Dendritic cell treated with granulocyte-macrophage colony-stimulating factor and Interleukin-4, amounts not matched to agents 40 ng/mL and 50 ng/mL, for 4 days (primary cell): ENCODE results near the gene TBC1D5.

Experiments
- H3K27ac Mint-ChIP-seq: one replicate; pipeline ENCODE4 v1.8.0; 2022; ENCODE audit warnings: mild to moderate bottlenecking, mixed read lengths
- H3K27me3 Mint-ChIP-seq: one replicate; pipeline ENCODE4 v1.8.0; 2022; ENCODE audit warnings: mild to moderate bottlenecking, mixed read lengths
- H3K36me3 Mint-ChIP-seq: one replicate; pipeline ENCODE4 v1.8.0; 2022; ENCODE audit warnings: low read depth, mixed read lengths
- H3K4me1 Mint-ChIP-seq: one replicate; pipeline ENCODE4 v1.8.0; 2022; ENCODE audit warnings: low read depth, mixed read lengths
- H3K4me3 Mint-ChIP-seq: one replicate; pipeline ENCODE4 v1.8.0; 2022; ENCODE audit warnings: mild to moderate bottlenecking, moderate library complexity, mixed read lengths
- H3K9me3 Mint-ChIP-seq: one replicate; pipeline ENCODE4 v1.8.0; 2022; ENCODE audit warnings: mixed read lengths
- intact Hi-C: fragments of 100-400 bp; cut with micrococcal nuclease; formaldehyde crosslinking; loops from one replicate; pipeline ENCODE4 v1.15.0; 2022

Gene TBC1D5

DNA sequence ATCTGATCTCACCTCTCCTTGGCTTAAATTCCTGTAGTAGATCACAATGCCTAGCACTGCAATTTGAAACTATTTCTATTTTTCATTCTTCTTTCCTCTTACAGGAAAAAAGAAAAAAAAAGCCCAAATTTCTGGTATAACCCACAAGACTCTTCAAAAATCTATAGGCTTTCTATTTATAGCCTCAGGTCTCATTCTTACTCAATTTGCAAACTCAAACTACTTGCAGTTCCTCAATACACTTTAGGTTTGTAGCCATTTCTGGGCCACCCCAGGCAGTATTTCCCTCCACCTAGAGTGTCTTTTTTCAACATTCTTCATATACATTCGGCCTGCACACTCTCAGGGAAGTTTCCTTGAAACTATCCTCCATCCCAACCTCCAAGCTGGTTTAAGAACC lies 169.0 kb downstream of the TBC1D5 start:
- Mint-ChIP-seq H3K36me3 (no peaks in the 10 kb centered on the region), H3K4me1 (no peaks in the 10 kb centered on the region), H3K9me3 (no peaks in the 10 kb centered on the region), H3K27me3 (no peaks in the 10 kb centered on the region), H3K27ac (no peak overlapping the region), H3K4me3 (no peak overlapping the region)
- intact Hi-C loops = no loop called here

DNA sequence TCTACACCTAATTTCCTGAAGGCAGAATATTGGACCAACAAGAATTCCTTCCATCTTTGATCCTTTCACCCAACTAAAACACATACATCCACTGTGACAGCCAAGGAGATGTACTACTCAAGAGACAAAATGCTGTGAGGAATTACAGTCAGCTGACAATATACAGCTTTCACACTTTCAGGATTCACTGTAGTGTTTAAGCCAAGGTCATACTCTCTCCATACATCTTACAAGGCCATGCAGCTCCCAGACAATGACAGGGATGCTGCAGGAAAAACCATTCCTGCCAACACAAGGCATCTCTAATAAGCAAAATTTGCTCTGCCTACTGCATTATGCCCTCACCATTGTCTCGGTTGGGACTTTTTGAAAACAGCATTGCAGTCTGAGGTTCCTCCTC lies 170.7 kb downstream of the TBC1D5 start:
- Mint-ChIP-seq H3K27ac (no peak overlapping the region), H3K36me3 (no peaks in the 10 kb centered on the region), H3K4me3 (no peak overlapping the region), H3K27me3 (no peaks in the 10 kb centered on the region), H3K4me1 (no peaks in the 10 kb centered on the region), H3K9me3 (no peaks in the 10 kb centered on the region)
- intact Hi-C loops = no loop called here

DNA sequence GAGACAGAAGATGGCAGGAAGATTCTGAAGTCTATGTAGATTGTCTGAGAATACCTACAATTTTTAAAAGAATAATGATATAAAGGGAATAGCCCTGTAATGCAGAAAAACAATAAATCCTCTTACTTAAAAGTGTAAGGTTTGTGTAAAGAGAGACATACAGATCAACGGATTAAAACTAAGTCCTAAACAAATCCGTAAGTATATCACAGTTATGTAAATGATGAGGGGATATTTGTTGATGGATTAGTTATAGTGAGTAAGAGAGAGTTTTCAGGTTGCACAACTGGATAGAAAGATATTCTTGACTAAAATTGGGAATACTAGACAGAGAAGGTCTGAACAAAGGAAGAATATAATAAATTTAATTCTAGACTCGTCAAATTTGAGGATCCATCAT lies 179.6 kb downstream of the TBC1D5 start:
- no peaks in the 10 kb centered on the region for H3K9me3 Mint-ChIP-seq
- peaks cover 6% of the 10 kb centered on the region for H3K36me3 Mint-ChIP-seq
- H3K27me3 Mint-ChIP-seq = no peaks in the 10 kb centered on the region
- H3K27ac Mint-ChIP-seq = no peak overlapping the region
- no peak overlapping the region for H3K4me3 Mint-ChIP-seq
- no peaks in the 10 kb centered on the region for H3K4me1 Mint-ChIP-seq
- intact Hi-C loops = no loop called here

DNA sequence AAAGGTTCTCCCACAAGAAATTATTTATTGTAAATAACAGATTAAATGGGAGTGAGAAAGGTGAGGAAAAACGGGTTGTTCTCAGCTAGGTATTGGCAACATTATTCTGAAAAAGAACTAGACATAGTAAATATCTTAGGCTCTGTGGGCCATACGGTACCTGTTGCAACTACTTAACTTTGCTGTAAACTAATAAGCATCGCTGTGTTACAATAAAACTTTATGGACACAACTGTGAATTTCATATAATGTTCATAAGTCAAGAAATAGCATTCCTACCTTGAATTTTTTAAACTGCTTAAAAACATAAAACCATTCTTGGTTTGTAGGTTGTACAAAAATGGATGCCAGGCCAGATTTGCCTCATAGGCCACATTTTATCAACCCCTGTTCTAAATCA lies 183.9 kb downstream of the TBC1D5 start:
- no peak overlapping the region for H3K4me3 Mint-ChIP-seq
- H3K27ac Mint-ChIP-seq = no peak overlapping the region
- intact Hi-C loops = no loop called here
- no peaks in the 10 kb centered on the region for H3K9me3 Mint-ChIP-seq
- no peaks in the 10 kb centered on the region for H3K4me1 Mint-ChIP-seq
- H3K36me3 Mint-ChIP-seq = peaks cover 21% of the 10 kb centered on the region
- no peaks in the 10 kb centered on the region for H3K27me3 Mint-ChIP-seq

DNA sequence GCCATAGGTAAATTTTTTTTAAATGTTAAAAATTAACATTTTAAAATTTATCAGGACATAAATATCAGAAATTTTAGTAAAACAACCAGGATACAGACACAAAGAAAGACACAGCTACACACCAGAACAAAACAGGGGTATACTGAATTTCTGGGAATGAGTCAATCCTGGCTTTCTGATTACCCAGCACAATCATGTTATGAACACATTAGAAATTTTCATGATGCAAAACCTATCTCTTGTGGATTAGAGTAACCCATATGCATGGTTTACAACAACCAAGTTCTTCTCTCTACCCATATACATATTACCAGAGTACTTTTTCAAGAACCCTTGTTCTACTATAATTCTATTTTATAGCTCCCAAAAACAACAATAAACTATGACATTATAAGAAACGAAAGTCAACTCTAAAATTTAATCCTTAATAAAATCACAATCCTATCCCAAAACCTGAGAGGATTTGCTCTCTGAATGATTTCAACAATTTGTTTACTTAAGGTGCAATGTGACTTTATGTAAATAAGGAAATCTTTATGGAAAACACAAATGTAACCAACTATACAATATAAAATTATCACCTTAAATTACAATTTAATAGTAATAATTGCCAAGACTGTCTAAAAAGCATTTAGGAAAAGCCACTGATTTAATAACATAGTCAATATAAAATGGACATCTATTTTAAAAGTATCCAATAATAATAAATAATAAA lies 184.5 kb downstream of the TBC1D5 start:
- peaks cover 21% of the 10 kb centered on the region for H3K36me3 Mint-ChIP-seq
- H3K4me3 Mint-ChIP-seq = no peak overlapping the region
- intact Hi-C loops = no loop called here
- H3K27me3 Mint-ChIP-seq = no peaks in the 10 kb centered on the region
- no peak overlapping the region for H3K27ac Mint-ChIP-seq
- H3K4me1 Mint-ChIP-seq = no peaks in the 10 kb centered on the region
- H3K9me3 Mint-ChIP-seq = no peaks in the 10 kb centered on the region

DNA sequence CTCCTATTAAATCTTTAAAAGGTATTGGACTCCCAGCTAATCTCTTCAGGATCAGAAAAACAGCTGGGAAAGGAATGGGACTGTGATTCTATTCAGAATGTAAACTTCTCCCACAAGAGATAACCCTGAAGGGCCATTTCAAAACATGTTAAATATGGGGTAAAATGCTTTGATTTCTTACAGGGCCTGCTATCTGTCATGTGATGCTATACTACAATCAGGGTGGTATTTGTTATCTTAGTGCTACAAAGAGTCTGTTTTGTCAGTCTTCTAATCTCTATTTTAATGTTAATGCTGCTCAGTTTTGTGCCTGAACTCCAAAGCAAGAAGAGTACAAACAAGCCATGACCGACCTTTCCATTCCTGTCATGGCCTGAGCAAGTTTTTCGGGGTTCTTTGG lies 186.9 kb downstream of the TBC1D5 start:
- Mint-ChIP-seq H3K4me1 (no peaks in the 10 kb centered on the region), H3K4me3 (no peak overlapping the region), H3K36me3 (peaks cover 21% of the 10 kb centered on the region), H3K9me3 (no peaks in the 10 kb centered on the region), H3K27me3 (no peaks in the 10 kb centered on the region), H3K27ac (no peak overlapping the region)
- intact Hi-C loops = no loop called here

DNA sequence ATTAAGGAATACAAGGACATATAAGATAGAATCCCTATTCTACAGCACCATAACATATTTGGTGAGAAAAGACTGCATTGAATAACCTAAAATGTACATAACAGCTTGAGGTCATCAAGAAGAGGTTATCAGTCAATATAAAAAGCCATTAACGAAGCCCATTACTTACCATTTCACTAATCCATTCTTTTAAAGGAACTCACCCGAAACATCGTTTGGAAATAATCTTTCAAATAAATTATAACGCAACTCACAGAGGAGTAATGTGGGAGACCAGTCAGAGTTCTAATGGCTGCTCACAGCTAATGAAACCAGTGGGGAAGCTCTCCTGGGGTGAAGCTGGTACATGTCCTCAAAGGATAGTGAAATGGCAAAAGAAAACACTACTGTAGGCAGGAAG lies 188.4 kb downstream of the TBC1D5 start:
- H3K4me3 Mint-ChIP-seq = no peak overlapping the region
- no peaks in the 10 kb centered on the region for H3K27me3 Mint-ChIP-seq
- peaks cover 15% of the 10 kb centered on the region for H3K36me3 Mint-ChIP-seq
- H3K4me1 Mint-ChIP-seq = no peaks in the 10 kb centered on the region
- intact Hi-C loops = no loop called here
- H3K27ac Mint-ChIP-seq = no peak overlapping the region
- no peaks in the 10 kb centered on the region for H3K9me3 Mint-ChIP-seq

DNA sequence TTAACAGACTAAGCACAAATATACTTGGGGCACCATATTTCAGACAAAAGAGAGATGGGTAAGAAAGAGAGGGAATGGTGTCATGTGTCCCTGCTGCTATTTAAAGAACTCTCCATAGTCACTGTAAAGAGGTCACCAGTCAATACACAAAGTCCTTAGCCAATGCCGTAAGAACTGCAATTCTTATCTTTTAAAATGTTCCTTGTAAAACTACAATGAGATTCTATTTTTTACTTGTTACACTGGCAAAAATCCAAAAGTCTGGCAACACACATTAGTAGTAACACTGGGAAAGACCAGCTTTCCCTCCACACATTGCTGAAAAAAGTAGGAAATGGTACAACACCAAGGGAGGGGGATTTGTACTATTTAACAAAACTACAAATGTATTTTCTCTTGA lies 189.4 kb downstream of the TBC1D5 start:
- peaks cover 15% of the 10 kb centered on the region for H3K36me3 Mint-ChIP-seq
- H3K27me3 Mint-ChIP-seq = no peaks in the 10 kb centered on the region
- H3K9me3 Mint-ChIP-seq = no peaks in the 10 kb centered on the region
- intact Hi-C loops = no loop called here
- H3K4me3 Mint-ChIP-seq = no peak overlapping the region
- no peak overlapping the region for H3K27ac Mint-ChIP-seq
- H3K4me1 Mint-ChIP-seq = no peaks in the 10 kb centered on the region

DNA sequence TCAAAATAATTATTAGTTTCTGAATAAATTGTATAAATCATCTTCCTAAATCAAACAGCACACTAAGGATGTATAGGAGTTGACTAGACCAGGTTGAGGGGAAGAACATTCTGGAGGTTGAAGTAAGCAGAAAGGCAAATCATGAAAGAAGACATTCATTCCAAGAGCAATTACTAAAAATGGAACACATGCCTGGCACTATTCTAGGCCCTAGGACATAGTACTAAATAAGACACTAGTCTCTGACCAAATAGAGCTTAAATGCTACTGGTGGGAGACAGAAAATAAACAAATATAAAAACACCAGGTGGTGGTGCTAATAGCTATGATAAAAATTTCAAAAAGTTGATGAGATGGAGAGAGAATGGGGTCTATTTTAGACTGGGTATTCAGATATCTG lies 190.1 kb downstream of the TBC1D5 start:
- no peak overlapping the region for H3K4me3 Mint-ChIP-seq
- H3K36me3 Mint-ChIP-seq = peaks cover 15% of the 10 kb centered on the region
- no peaks in the 10 kb centered on the region for H3K27me3 Mint-ChIP-seq
- no peak overlapping the region for H3K27ac Mint-ChIP-seq
- H3K4me1 Mint-ChIP-seq = no peaks in the 10 kb centered on the region
- intact Hi-C loops = no loop called here
- H3K9me3 Mint-ChIP-seq = no peaks in the 10 kb centered on the region

DNA sequence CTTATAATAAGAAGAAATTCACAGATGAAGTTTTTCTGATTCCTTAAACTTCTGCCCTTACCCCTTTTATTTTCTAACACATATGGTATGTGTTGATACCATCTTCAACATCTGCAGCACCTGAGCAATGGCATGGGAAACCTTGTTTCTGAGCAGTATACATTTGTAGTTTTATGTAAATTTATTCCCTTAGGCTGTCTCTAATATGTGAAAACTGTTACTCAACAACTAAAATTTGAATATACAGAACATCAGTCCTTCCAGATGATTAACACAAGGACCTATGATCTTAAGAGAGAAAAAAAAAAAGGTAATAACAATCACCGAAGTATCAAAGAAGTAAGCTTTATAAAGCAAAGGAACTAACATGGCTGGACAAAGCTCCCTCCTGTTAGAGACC lies 190.5 kb downstream of the TBC1D5 start:
- H3K4me3 Mint-ChIP-seq = no peak overlapping the region
- no peaks in the 10 kb centered on the region for H3K27me3 Mint-ChIP-seq
- intact Hi-C loops = no loop called here

DNA sequence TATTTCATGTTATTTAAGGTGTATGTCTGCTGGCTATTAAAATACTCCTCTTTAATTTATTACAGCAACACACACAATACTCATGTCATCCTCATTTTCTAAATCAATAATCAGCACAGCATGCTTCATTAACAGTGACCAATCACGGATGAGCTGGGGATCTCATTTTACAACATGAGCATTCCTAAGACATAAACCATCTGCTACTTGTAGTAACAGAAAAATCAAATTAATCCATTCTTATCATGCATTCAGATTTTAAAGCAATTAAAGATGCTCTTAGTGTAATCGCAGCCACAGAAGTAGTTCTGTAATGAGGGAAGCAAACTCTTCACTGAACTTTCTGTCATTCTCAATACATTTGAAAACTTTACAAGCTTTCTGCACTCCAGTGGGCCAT lies 191.1 kb downstream of the TBC1D5 start:
- H3K9me3 Mint-ChIP-seq = no peaks in the 10 kb centered on the region
- no peak overlapping the region for H3K27ac Mint-ChIP-seq
- H3K4me3 Mint-ChIP-seq = no peak overlapping the region
- H3K4me1 Mint-ChIP-seq = no peaks in the 10 kb centered on the region
- peaks cover 19% of the 10 kb centered on the region for H3K36me3 Mint-ChIP-seq
- intact Hi-C loops = no loop called here
- no peaks in the 10 kb centered on the region for H3K27me3 Mint-ChIP-seq

More for the DNA sequence above, 190.5 kb downstream of the TBC1D5 start:
- no peaks in the 10 kb centered on the region for H3K4me1 Mint-ChIP-seq
- peaks cover 16% of the 10 kb centered on the region for H3K36me3 Mint-ChIP-seq
- H3K9me3 Mint-ChIP-seq = no peaks in the 10 kb centered on the region
- H3K27ac Mint-ChIP-seq = no peak overlapping the region

DNA sequence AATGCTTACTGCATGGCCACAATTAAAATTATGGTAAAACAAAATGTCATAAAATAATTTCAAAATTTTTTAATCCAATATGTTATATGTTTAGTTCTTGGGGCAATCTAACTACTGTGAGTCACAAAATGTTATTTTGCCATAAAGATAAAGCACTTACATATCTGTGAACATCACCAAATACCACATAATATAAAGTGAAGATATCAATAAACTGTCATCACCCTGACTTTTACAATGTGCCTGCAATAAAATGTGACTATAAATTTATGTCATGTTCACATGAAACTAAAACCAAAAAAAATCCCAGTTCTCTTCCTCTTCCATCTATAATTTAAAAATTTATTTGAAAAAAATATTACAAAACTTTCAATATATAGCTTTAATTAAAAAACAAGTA lies 191.8 kb downstream of the TBC1D5 start:
- Mint-ChIP-seq H3K36me3 (peaks cover 13% of the 10 kb centered on the region), H3K9me3 (no peaks in the 10 kb centered on the region), H3K4me3 (no peak overlapping the region), H3K4me1 (no peaks in the 10 kb centered on the region), H3K27me3 (no peaks in the 10 kb centered on the region), H3K27ac (no peak overlapping the region)
- intact Hi-C loops = no loop called here

DNA sequence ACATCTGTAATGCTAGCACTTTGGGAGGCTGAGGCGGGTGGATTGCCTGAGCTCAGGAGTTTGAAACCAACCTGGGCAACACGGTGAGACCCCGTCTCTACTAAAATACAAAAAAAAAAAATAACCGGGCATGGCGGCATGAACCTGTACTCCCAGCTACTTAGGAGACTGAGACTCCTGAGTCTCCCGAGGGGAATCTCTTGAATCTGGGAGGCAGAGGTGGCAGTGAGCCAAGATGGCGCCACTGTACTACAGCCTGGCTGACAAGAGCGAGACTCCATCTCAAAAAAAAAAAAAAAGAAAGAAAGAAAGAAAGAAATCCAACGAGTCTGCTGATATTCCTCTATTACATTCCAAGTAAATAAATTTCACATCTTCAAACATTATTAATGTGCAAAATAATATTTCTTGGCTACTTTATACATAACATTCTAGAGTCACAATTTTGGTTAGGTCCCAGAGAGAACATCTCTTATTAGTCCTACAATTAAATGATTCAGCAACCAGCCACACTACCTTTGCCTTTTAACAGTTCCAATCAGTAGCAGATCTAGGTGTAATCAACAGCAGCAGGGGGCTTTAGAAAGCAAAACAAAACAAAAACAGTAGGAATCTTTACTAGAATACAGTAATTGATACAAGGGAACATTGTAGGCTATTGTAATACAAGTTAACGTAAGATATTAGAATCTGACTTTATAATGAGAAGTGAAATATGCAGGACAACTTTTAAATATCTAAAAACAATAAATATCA lies 195.8 kb downstream of the TBC1D5 start:
- H3K4me1 Mint-ChIP-seq = no peaks in the 10 kb centered on the region
- H3K36me3 Mint-ChIP-seq = peaks cover 23% of the 10 kb centered on the region
- H3K27me3 Mint-ChIP-seq = no peaks in the 10 kb centered on the region
- H3K9me3 Mint-ChIP-seq = no peaks in the 10 kb centered on the region
- no peak overlapping the region for H3K27ac Mint-ChIP-seq
- intact Hi-C loops = no loop called here
- no peak overlapping the region for H3K4me3 Mint-ChIP-seq

DNA sequence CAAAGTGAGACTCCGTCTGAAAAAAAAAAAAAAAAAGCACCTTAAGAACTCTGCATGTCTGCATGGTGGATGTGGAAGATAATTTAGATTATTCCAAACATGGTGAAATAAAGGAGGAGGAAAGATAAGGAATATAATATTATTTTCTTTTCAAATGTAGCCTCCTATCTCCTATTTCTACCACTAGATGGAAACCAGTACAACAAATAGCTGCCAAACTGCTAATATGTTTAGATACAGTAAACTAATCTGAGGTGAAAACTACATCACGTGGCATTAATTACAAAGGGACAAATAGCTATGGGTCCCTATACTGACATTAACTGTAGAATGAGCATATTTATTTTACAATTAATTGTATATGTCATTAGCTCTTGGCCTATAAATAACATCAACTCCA lies 197.8 kb downstream of the TBC1D5 start:
- no peak overlapping the region for H3K4me3 Mint-ChIP-seq
- H3K4me1 Mint-ChIP-seq = no peaks in the 10 kb centered on the region
- peaks cover 42% of the 10 kb centered on the region for H3K36me3 Mint-ChIP-seq
- intact Hi-C loops = no loop called here
- no peaks in the 10 kb centered on the region for H3K9me3 Mint-ChIP-seq
- no peak overlapping the region for H3K27ac Mint-ChIP-seq
- H3K27me3 Mint-ChIP-seq = no peaks in the 10 kb centered on the region

DNA sequence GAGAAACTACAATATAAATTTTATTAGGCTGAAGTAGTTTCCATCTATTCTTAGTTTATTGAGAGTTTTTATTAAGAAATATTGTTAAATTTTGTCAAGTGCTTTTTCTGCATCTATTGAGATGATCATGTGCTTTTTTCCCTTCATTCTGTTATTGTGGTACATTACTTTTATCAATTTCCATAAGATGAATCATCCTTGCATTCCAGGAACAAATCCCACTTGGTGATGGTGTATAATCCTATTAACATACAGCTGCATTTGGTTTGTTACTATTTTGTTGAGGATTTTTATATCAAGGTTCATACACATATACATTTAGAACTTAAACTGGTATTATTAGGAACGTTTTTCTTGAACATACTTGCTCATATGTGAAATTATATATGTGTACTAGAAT lies 199.8 kb downstream of the TBC1D5 start:
- intact Hi-C loops = no loop called here
- Mint-ChIP-seq H3K27ac (no peak overlapping the region), H3K9me3 (no peaks in the 10 kb centered on the region), H3K36me3 (peaks cover 42% of the 10 kb centered on the region), H3K27me3 (no peaks in the 10 kb centered on the region), H3K4me3 (no peak overlapping the region), H3K4me1 (no peaks in the 10 kb centered on the region)
